ENCODE results near the gene ATF4.

The ATF4 gene

GRCh38 chr22:39535831-39536449 is 15.6 kb downstream of the ATF4 start:
- no peaks in the 10 kb centered on the region for H3K27me3 ChIP-seq (replicated peaks)
- no peak for DNase-seq
- no peaks in the 10 kb centered on the region for H3K36me3 ChIP-seq (replicated peaks)
- no peak overlapping the region for H3K4me3 ChIP-seq (ENCODE audit: low read depth, low read length)
- in situ Hi-C loops (cut with HindIII; ENCODE audit: low pct_ligation_motif_present, low sequenced_read_pairs): no loop called here
- TF ChIP-seq CTCF (IDR thresholded peaks at IDR 0.05; ENCODE audit: low read depth, low read length, missing control alignments): no peak
- no peak overlapping the region for H3K27ac ChIP-seq

GRCh38 chr22:39536711-39537110 is 16.3 kb downstream of the ATF4 start:
- no peak for TF ChIP-seq CTCF (IDR thresholded peaks at IDR 0.05; ENCODE audit: low read depth, low read length, missing control alignments)
- no peak for DNase-seq

GRCh38 chr22:39537975-39538374 is 17.6 kb downstream of the ATF4 start:
- no peak for DNase-seq
- no peak for TF ChIP-seq CTCF (IDR thresholded peaks at IDR 0.05; ENCODE audit: low read depth, low read length, missing control alignments)
- H3K27ac ChIP-seq: no peak overlapping the region
- peaks cover 1% of the 10 kb centered on the region for H3K27me3 ChIP-seq (replicated peaks)
- in situ Hi-C loops (cut with HindIII; ENCODE audit: low pct_ligation_motif_present, low sequenced_read_pairs): no loop called here
- H3K36me3 ChIP-seq (replicated peaks): no peaks in the 10 kb centered on the region
- H3K4me3 ChIP-seq (ENCODE audit: low read depth, low read length): no peak overlapping the region

More at GRCh38 chr22:39536711-39537110, 16.3 kb downstream of the ATF4 start:
- in situ Hi-C loops (cut with HindIII; ENCODE audit: low pct_ligation_motif_present, low sequenced_read_pairs): no loop called here
- H3K27me3 ChIP-seq (replicated peaks): peaks cover 1% of the 10 kb centered on the region
- no peaks in the 10 kb centered on the region for H3K36me3 ChIP-seq (replicated peaks)
- H3K27ac ChIP-seq: no peak overlapping the region
- H3K4me3 ChIP-seq (ENCODE audit: low read depth, low read length): no peak overlapping the region

GRCh38 chr22:39543095-39543494 is 22.7 kb downstream of the ATF4 start:
- Histone ChIP-seq H3K27ac (no peak overlapping the region), H3K36me3 (replicated peaks) (no peaks in the 10 kb centered on the region), H3K27me3 (replicated peaks) (peaks cover 5% of the 10 kb centered on the region), H3K4me3 (ENCODE audit: low read depth, low read length) (no peak overlapping the region)
- no peak for DNase-seq
- in situ Hi-C loops (cut with HindIII; ENCODE audit: low pct_ligation_motif_present, low sequenced_read_pairs): no loop called here
- peak; percentile 76 for TF ChIP-seq CTCF (IDR thresholded peaks at IDR 0.05; ENCODE audit: low read depth, low read length, missing control alignments)

- no peak for TF ChIP-seq CTCF (IDR thresholded peaks at IDR 0.05; ENCODE audit: low read depth, low read length, missing control alignments)
- H3K27ac ChIP-seq: no peak overlapping the region
- no peak overlapping the region for H3K4me3 ChIP-seq (ENCODE audit: low read depth, low read length)
- no peaks in the 10 kb centered on the region for H3K36me3 ChIP-seq (replicated peaks)
- in situ Hi-C loops (cut with HindIII; ENCODE audit: low pct_ligation_motif_present, low sequenced_read_pairs): no loop called here
- H3K27me3 ChIP-seq (replicated peaks): peaks cover 14% of the 10 kb centered on the region
- DNase-seq: no peak
These were observed 25.3 kb downstream of the ATF4 start for GRCh38 chr22:39545386-39546365.

Measured in brain microvascular endothelial cell (primary cell).